Cardiac fibroblast (primary cell): ENCODE results near the gene DCDC2B.

Experiments used
- DNase-seq, 2 donors: peaks; one replicate each; pipeline versions ENCODE4 v3.0.0 to v3.0.0-alpha.2; 2010; ENCODE audit warnings: low read depth in 2 of 2
- H3K4me3 ChIP-seq, 2 donors: replicated peaks in 1 of 2; 1 replicate in 1 of 2; 2 replicates in 1 of 2; pipeline ENCODE4 v1.5.1; 2011; ENCODE audit warnings: low read depth in 2 of 2, low read length in 2 of 2, mild to moderate bottlenecking in 2 of 2, moderate library complexity in 1 of 2
- TF ChIP-seq, protein P1 (sequence below): IDR thresholded peaks from one replicate; pipeline ENCODE4 v1.5.1; 2011; ENCODE audit warnings: low read depth, mild to moderate bottlenecking, low read length, inconsistent platforms

DCDC2B gene

DNA sequence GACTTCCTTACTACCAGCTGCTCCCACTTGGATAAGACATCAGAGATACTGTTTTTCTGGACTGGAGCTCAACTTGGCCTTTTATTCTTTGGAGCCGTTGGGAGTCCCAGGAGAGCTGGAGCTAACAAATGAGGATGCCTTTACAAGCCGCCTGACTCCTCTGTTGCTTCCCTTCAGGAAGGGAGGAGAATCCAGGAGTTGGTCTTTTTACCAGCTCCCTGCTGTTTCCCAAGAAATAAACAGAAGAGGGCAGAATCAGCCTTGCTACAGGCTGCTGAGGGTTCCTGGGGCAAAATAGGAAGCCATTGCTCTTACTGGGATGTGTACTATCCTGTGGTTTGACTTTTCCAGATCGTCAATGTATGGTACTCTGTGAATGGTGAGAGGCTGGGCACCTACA is 14.8 kb downstream of the DCDC2B start:
- no peak overlapping the region for H3K4me3 ChIP-seq

DNA sequence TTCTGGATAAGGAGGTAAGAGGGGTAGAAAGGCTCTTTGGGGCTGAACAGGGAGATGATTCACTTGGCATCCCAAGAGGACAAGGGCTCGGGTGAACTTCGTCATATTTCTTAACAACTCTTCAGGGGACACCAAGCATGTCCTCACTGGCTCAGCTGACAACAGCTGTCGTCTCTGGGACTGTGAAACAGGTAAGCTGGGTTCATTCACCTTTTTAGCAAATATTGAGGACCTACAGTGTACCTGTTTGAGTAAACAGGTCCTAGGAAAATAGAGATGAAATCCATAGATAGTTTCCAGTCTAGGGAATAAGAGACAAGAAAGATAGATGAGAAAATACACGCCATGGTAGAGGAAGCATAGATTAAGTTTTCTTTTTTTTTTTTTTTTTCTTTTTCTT is 15.4 kb downstream of the DCDC2B start:
- DNase-seq, result no peak
- H3K4me3 ChIP-seq, result no peak overlapping the region
- TF ChIP-seq, protein P1, sequence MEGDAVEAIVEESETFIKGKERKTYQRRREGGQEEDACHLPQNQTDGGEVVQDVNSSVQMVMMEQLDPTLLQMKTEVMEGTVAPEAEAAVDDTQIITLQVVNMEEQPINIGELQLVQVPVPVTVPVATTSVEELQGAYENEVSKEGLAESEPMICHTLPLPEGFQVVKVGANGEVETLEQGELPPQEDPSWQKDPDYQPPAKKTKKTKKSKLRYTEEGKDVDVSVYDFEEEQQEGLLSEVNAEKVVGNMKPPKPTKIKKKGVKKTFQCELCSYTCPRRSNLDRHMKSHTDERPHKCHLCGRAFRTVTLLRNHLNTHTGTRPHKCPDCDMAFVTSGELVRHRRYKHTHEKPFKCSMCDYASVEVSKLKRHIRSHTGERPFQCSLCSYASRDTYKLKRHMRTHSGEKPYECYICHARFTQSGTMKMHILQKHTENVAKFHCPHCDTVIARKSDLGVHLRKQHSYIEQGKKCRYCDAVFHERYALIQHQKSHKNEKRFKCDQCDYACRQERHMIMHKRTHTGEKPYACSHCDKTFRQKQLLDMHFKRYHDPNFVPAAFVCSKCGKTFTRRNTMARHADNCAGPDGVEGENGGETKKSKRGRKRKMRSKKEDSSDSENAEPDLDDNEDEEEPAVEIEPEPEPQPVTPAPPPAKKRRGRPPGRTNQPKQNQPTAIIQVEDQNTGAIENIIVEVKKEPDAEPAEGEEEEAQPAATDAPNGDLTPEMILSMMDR, result no peak

More for the DNA sequence above, 14.8 kb downstream of the DCDC2B start:
- peak in 1 of 2 donors; percentile 43 for DNase-seq
- TF ChIP-seq, protein P1, result no peak

DNA sequence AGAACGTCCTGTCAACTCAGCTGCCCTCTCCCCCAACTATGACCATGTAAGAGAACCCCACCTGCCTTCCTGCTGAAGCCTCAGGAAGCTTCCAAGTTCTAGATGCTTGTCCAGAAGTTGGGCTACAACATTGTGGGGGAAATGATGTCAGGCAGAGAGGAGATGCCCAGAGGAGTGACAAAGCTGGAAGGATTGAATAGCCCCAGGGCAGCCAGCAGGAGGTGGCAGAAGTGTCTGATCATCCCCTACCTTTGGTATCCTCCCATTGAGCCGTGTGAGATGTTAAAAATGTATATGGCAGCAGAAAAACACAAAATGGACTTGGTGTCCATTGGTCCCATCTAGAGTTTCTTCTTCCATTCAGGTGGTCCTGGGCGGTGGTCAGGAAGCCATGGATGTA is 19.9 kb downstream of the DCDC2B start:
- TF ChIP-seq, protein P1, result no peak
- no peak for DNase-seq
- no peak overlapping the region for H3K4me3 ChIP-seq

DNA sequence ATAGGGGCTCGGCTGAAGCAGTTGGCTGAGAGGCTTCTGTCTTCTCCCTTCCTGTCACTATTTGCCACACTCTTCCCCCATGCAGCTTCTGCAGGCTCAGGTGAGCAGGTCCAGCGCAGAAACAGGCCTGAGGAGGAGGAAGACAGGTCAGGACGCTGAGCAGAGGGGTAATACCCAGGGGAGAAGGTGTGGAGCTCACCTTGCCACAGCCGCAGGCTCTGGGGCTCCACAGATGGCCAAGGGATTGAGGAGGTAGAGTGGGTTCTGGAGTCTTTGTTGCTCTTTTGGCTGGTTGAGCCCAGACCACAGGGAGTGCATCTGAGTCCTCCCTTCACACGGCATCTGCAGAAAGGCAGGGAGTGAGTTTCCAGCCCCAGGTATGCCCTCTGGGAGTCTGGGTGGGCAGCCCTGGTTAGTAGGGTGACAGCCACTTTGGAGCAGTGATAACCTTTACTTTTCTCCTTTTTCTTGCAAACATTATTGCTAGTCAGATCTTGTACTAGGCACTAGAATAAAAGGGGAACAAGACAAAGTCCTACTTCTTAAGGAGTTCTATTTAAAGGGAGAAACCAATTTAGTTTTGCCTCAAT is 23.0 kb downstream of the DCDC2B start:
- DNase-seq, result no peak
- TF ChIP-seq, protein P1, result no peak

DNA sequence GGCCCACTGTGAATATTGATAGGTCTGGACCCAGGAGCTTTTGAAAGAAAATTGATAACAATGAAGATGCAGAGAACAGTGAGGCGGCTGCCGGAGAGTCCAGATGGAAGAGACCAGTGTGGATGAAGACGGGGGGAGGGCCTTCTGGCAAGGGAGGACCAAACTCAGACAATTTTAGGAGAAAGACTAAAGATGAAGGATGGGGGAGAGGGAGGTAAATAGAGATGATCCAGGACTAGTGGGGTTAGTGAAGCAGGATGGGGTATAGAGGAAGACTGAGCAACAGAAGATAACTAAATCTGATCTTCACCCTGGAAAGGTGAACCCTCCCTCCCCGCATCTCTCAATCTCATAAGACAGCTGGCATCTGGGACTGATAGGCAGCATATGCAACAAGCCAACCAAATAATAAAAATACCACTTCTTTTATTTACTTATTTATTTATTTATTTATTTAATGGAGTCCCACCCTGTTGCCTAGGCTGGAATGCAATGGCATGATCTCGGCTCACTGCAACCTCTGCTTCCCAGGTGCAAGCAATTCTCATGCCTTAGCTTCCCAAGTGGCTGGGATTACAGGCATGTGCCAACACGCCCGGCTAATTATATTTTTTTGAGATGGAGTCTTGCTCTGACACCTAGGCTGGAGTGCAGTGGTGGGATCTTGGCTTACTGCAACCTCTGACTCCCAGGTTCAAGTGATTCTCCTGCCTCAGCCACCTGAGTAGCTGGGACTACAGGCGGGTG is 23.8 kb downstream of the DCDC2B start:
- H3K4me3 ChIP-seq, result no peak overlapping the region
- DNase-seq, result no peak
- TF ChIP-seq, protein P1, result no peak

More for the DNA sequence above, 23.0 kb downstream of the DCDC2B start:
- no peak overlapping the region for H3K4me3 ChIP-seq

DNA sequence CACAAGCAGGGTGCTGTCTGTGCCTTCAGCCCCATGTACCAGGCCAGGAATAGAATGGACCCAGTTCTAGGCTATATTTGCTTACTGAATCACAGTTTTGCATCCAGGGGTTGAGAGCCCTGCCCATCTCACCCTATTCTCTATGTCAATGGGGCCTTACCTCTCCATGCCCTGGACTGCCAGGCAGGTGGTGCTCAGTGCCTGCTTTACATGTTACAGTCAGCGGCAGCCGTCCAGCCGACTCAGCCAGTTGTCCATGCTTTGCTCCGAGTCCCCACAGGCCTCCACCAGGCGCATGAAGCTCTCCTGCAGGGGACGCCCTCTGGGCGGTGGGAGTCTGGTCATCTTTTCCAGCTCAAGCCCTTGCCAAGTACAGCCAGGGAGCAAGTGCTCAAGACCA is 25.9 kb downstream of the DCDC2B start:
- H3K4me3 ChIP-seq, result no peak overlapping the region
- TF ChIP-seq, protein P1, result no peak
- no peak for DNase-seq

DNA sequence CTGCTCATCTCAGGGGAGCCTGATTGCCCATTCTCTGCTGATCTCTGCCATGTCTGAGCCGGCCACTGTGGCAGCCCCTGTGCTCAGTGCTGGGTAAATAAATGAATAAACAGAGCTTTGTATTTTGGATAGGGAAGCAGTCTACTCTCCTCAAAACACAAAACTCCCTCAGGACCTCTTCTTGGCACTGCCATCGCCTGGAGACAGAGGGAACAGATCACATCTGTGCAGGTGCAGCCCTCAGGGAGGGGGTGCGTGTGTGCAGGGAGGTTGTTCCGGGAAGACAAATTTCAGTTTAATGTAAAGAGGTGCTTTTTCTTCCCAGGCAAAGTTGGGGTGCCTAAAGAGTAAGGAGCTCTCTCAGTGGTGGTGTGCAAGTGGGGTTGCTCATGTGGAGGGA is 30.4 kb downstream of the DCDC2B start:
- DNase-seq, result no peak
- TF ChIP-seq, protein P1, result no peak
- H3K4me3 ChIP-seq, result no peak overlapping the region
